GM23338 (cell line): ENCODE measurements around the gene PIGP. TPM values are rescaled to one million over a fixed set of nuclear protein-coding genes. Genes with fewer than 3 reads are reported as not detected.
"Not testable (repeated sequence)": the region's sequence is repeated elsewhere in the genome, so short reads cannot be mapped to it uniquely, and the experiment has no call there.

Experiments used
- ATAC-seq: fragments of 200-7000 bp; cut with Tn5 transposase; 3 replicates; pipeline ENCODE4 v1.9.1; 2020
- DNase-seq: peaks from one replicate; pipeline ENCODE4 v3.0.0-alpha.2; 2015; ENCODE audit warnings: low spot score
- H2AFZ ChIP-seq: fragments of 200-600 bp; sonication (generic); 2 replicates; pipeline ENCODE4 v1.8.0; 2016; ENCODE audit warnings: antibody characterized with exemption, mild to moderate bottlenecking, moderate library complexity
- H3F3A ChIP-seq: fragments of 200-600 bp; sonication (generic); replicated peaks from 2 replicates; pipeline ENCODE4 v1.8.0; 2017; ENCODE audit warnings: antibody characterized with exemption, mixed run types, low read depth
- H3K27ac ChIP-seq: fragments of 200-600 bp; sonication (generic); 2 replicates; pipeline ENCODE4 v1.6.1; 2016; ENCODE audit warnings: low read depth
- H3K27me3 ChIP-seq: fragments of 200-600 bp; sonication (generic); 2 replicates; pipeline ENCODE4 v1.8.0; 2016; ENCODE audit warnings: mild to moderate bottlenecking, mixed run types, moderate library complexity; ENCODE audit not compliant: insufficient read depth
- H3K36me3 ChIP-seq: fragments of 200-600 bp; sonication (generic); 2 replicates; pipeline ENCODE4 v1.8.0; 2016; ENCODE audit warnings: mild to moderate bottlenecking; ENCODE audit not compliant: insufficient read depth
- H3K4me1 ChIP-seq: fragments of 200-600 bp; sonication (generic); 2 replicates; pipeline ENCODE4 v1.8.0; 2016; ENCODE audit warnings: mild to moderate bottlenecking, moderate library complexity; ENCODE audit not compliant: insufficient read depth
- H3K4me2 ChIP-seq: fragments of 200-600 bp; sonication (generic); 2 replicates; pipeline ENCODE4 v1.7.1; 2017; ENCODE audit warnings: mixed run types
- H3K4me3 ChIP-seq: fragments of 200-600 bp; sonication (generic); 2 replicates; pipeline ENCODE4 v1.6.1; 2016; ENCODE audit warnings: mixed run types
- H3K79me2 ChIP-seq: fragments of 200-600 bp; sonication (generic); replicated peaks from 2 replicates; pipeline ENCODE4 v1.8.0; 2017; ENCODE audit warnings: mild to moderate bottlenecking; ENCODE audit not compliant: insufficient read depth
- H3K9me2 ChIP-seq: fragments of 200-600 bp; sonication (generic); 2 replicates; pipeline ENCODE4 v1.8.0; 2017; ENCODE audit not compliant: insufficient read depth
- H4K20me1 ChIP-seq: fragments of 200-600 bp; sonication (generic); replicated peaks from 2 replicates; pipeline ENCODE4 v1.8.0; 2017; ENCODE audit warnings: mild to moderate bottlenecking; ENCODE audit not compliant: insufficient read depth
- H3K27ac Mint-ChIP-seq: 2 replicates; pipeline ENCODE4 v1.8.0; 2020; ENCODE audit warnings: inconsistent platforms, mild to moderate bottlenecking, moderate library complexity, mixed read lengths
- H3K27me3 Mint-ChIP-seq: 3 replicates; pipeline ENCODE4 v1.8.0; 2022; ENCODE audit warnings: low read depth, mild to moderate bottlenecking, moderate library complexity, mixed read lengths, inconsistent platforms; ENCODE audit not compliant: insufficient read depth, poor library complexity
- H3K36me3 Mint-ChIP-seq: 3 replicates; pipeline ENCODE4 v1.8.0; 2021; ENCODE audit warnings: low read depth, mild to moderate bottlenecking, inconsistent platforms, moderate library complexity, mixed read lengths
- H3K4me1 Mint-ChIP-seq: 3 replicates; pipeline ENCODE4 v1.8.0; 2020; ENCODE audit warnings: mild to moderate bottlenecking, inconsistent platforms, mixed read lengths
- H3K4me3 Mint-ChIP-seq: 3 replicates; pipeline ENCODE4 v1.8.0; 2021; ENCODE audit warnings: moderate library complexity, mild to moderate bottlenecking, inconsistent platforms, mixed read lengths
- H3K9me3 Mint-ChIP-seq: 3 replicates; pipeline ENCODE4 v1.8.0; 2020; ENCODE audit warnings: moderate library complexity, mild to moderate bottlenecking, inconsistent platforms, mixed read lengths
- CREB1 ChIP-seq: fragments of 250-450 bp; sonication (Bioruptor Pico); IDR thresholded peaks from 2 replicates; pipeline ENCODE4 v1.5.0; 2020; ENCODE audit warnings: low read depth, mild to moderate bottlenecking, moderate library complexity
- ETS1 ChIP-seq: IDR thresholded peaks from 2 replicates; pipeline ENCODE4 v1.6.1; 2016; ENCODE audit warnings: antibody characterized with exemption
- EZH2 ChIP-seq: fragments of 200-600 bp; sonication (generic); IDR thresholded peaks from one replicate; pipeline ENCODE4 v1.8.0; 2017; ENCODE audit warnings: antibody characterized with exemption, mild to moderate bottlenecking, low read depth; ENCODE audit not compliant: unreplicated experiment
- EZH2phosphoT487 ChIP-seq: fragments of 200-600 bp; sonication (generic); IDR thresholded peaks from one replicate; pipeline ENCODE4 v1.8.1; 2018; ENCODE audit warnings: antibody characterized with exemption; ENCODE audit not compliant: unreplicated experiment
- JUNB ChIP-seq: IDR thresholded peaks from one replicate; pipeline ENCODE4 v1.6.1; 2016; ENCODE audit warnings: antibody characterized with exemption; ENCODE audit not compliant: unreplicated experiment
- POLR2AphosphoS5 ChIP-seq: IDR thresholded peaks from 2 replicates; pipeline ENCODE4 v1.6.1; 2016; ENCODE audit warnings: antibody characterized with exemption, low read depth
- REST ChIP-seq: IDR thresholded peaks from one replicate; pipeline ENCODE4 v1.6.1; 2018; ENCODE audit warnings: antibody characterized with exemption; ENCODE audit not compliant: unreplicated experiment
- STAT1 ChIP-seq: IDR thresholded peaks from one replicate; pipeline ENCODE4 v1.6.1; 2016; ENCODE audit warnings: antibody characterized with exemption; ENCODE audit not compliant: unreplicated experiment
- ZNF114 ChIP-seq: fragments of 250-450 bp; sonication (Bioruptor Pico); IDR thresholded peaks from 2 replicates; pipeline ENCODE4 v1.5.0; 2020; ENCODE audit warnings: mild to moderate bottlenecking, moderate library complexity
- ZNF331 ChIP-seq: fragments of 250-450 bp; sonication (Bioruptor Pico); IDR thresholded peaks from 2 replicates; pipeline ENCODE4 v1.5.0; 2020; ENCODE audit warnings: low read depth, mild to moderate bottlenecking, moderate library complexity
- ZNF462 ChIP-seq: fragments of 250-450 bp; sonication (Bioruptor Pico); IDR thresholded peaks from 2 replicates; pipeline ENCODE4 v1.5.0; 2020; ENCODE audit warnings: mild to moderate bottlenecking, moderate library complexity
- polyA plus RNA-seq: library from polyadenylated mRNA; unstranded; fragments of >200 nt; fragmentation: Nextera tagmentation; extraction: Ambion mirVana; gene quantifications from 2 replicates; pipeline ENCODE4 v1.2.1, GENCODE V29; 2016
- total RNA-seq: library from RNA; depleted of rRNA; stranded (reverse); fragments of >200 nt; shearing (Covaris generic); gene quantifications from 2 replicates; pipeline ENCODE4 v1.2.3, GENCODE V29; 2014

The PIGP gene
- total and polyA plus RNA-seq, 2 experiments from 2014 or later = 5.2 to 19.6 TPM

- DNase-seq (no peak), ATAC-seq (no peak)
- H3K4me3 Mint-ChIP-seq = no peak overlapping the region
- Histone ChIP-seq H3K4me3 (no peak overlapping the region), H2AFZ (no peak overlapping the region), H3K36me3 (no peaks in the 10 kb centered on the region), H3K27ac (no peak overlapping the region), H3K4me2 (no peak overlapping the region), H3K4me1 (no peaks in the 10 kb centered on the region), H3K27me3 (no peaks in the 10 kb centered on the region), H3K79me2 (no peaks in the 10 kb centered on the region), H3F3A (no peaks in the 10 kb centered on the region), H4K20me1 (no peaks in the 10 kb centered on the region), H3K9me2 (no peaks in the 10 kb centered on the region)
- TF ChIP-seq STAT1 (no peak), CREB1 (CRISPR knock-in tag) (no peak), POLR2AphosphoS5 (no peak), EZH2 (no peak), ZNF331 (CRISPR knock-in tag) (no peak), JUNB (no peak), EZH2phosphoT487 (no peak), ZNF462 (CRISPR knock-in tag) (no peak), REST (no peak), ETS1 (no peak), ZNF114 (no peak)
- no peaks in the 10 kb centered on the region for H3K27me3 Mint-ChIP-seq
- H3K36me3 Mint-ChIP-seq = no peaks in the 10 kb centered on the region
- no peaks in the 10 kb centered on the region; the same call in 1 of the 3 replicates for H3K4me1 Mint-ChIP-seq
- peaks cover 6% of the 10 kb centered on the region for H3K9me3 Mint-ChIP-seq
- no peak overlapping the region for H3K27ac Mint-ChIP-seq
These were observed 44.3 kb upstream of the PIGP start for GRCh38 chr21:37117204-37117603.

- H3K4me1 Mint-ChIP-seq, H3K27me3 ChIP-seq, DNase-seq, H2AFZ ChIP-seq, H3K27ac ChIP-seq, H3K36me3 ChIP-seq, H3K36me3 Mint-ChIP-seq, H3K79me2 ChIP-seq, H3K4me1 ChIP-seq, H3K4me3 Mint-ChIP-seq, H3K27ac Mint-ChIP-seq, H3F3A ChIP-seq, H3K27me3 Mint-ChIP-seq, H3K4me3 ChIP-seq, H3K4me2 ChIP-seq, ATAC-seq, H3K9me2 ChIP-seq, H4K20me1 ChIP-seq: not testable (repeated sequence)
- H3K9me3 Mint-ChIP-seq = peaks cover 11% of the 10 kb centered on the region
These were observed 43.6 kb upstream of the PIGP start for GRCh38 chr21:37116459-37116858.
